ENCODE results near the gene MADCAM1. TPM values are rescaled to one million over a fixed set of nuclear protein-coding genes. Genes with fewer than 3 reads are reported as not detected.

Gene MADCAM1
- total RNA-seq, 5 donors from 2014 or later (not counting 1 experiment from before 2014, with no cell fraction given): 0.40 to 1.6 (median 1.4) TPM

- POLR2A ChIA-PET: no interaction called here
- no peak overlapping the region for H3K4me3 ChIP-seq (ENCODE audit: control insufficient read depth in 1 of 2, extremely low read depth in 1 of 2, low read length in 1 of 2)
- H3K27ac ChIP-seq (ENCODE audit: low read length): no peak overlapping the region
- H3K36me3 Mint-ChIP-seq: no peaks in the 10 kb centered on the region
- H3K27me3 ChIP-seq (replicated peaks in 1 of 2; ENCODE audit: control insufficient read depth in 2 of 2, extremely low read depth in 1 of 2, insufficient read depth in 2 of 2, low read length in 1 of 2): peaks cover 7 to 30% of the 10 kb centered on the region in 2 experiments
- 95% methylated on average over 3 of the region's 3 CpGs for WGBS (ENCODE audit: insufficient coverage)
- H3K36me3 ChIP-seq (ENCODE audit: control insufficient read depth in 2 of 2, extremely low read depth in 1 of 2, insufficient read depth in 1 of 2, low read length in 1 of 2): no peaks in the 10 kb centered on the region
- no peak for ATAC-seq (replicated peaks in 1 of 4)
- no peaks in the 10 kb centered on the region for H3K9me3 Mint-ChIP-seq
- H3K9me3 ChIP-seq: no peaks in the 10 kb centered on the region
- peaks cover 0 to 13% of the 10 kb centered on the region in 2 experiments for H3K4me1 ChIP-seq (ENCODE audit: control insufficient read depth in 1 of 2, extremely low read depth in 1 of 2, insufficient read depth in 2 of 2, low read length in 2 of 2)
- peaks cover 0 to 8% (median 0%) of the 10 kb centered on the region in 3 donors for H3K4me1 Mint-ChIP-seq
- no peak overlapping the region for H3K27ac Mint-ChIP-seq
- no peak for DNase-seq
- H3K27me3 Mint-ChIP-seq: peaks cover 0 to 16% of the 10 kb centered on the region in 2 donors
- CTCF ChIA-PET: no interaction called here
- no peak overlapping the region for H3K4me3 Mint-ChIP-seq
Measured at GRCh38 chr19:465056-465816, 31.1 kb upstream of the MADCAM1 start.

- Mint-ChIP-seq H3K9me3 (no peaks in the 10 kb centered on the region), H3K36me3 (no peaks in the 10 kb centered on the region), H3K27ac (no peak overlapping the region), H3K27me3 (peaks cover 0 to 9% of the 10 kb centered on the region in 2 donors), H3K4me3 (no peak overlapping the region), H3K4me1 (peaks cover 0 to under 1% (median 0%) of the 10 kb centered on the region in 3 donors)
- ATAC-seq (replicated peaks in 1 of 4) (no peak), DNase-seq (no peak)
- ChIA-PET POLR2A (no interaction called here), CTCF (no interaction called here)
- H3K9me3 ChIP-seq: no peaks in the 10 kb centered on the region
- peaks cover 2 to 17% of the 10 kb centered on the region in 2 experiments for H3K27me3 ChIP-seq (replicated peaks in 1 of 2; ENCODE audit: control insufficient read depth in 2 of 2, extremely low read depth in 1 of 2, insufficient read depth in 2 of 2, low read length in 1 of 2)
- H3K4me1 ChIP-seq (ENCODE audit: control insufficient read depth in 1 of 2, extremely low read depth in 1 of 2, insufficient read depth in 2 of 2, low read length in 2 of 2): no peaks in the 10 kb centered on the region
- 78% methylated on average over 11 of the region's 11 CpGs for WGBS (ENCODE audit: insufficient coverage)
- no peak overlapping the region for H3K27ac ChIP-seq (ENCODE audit: low read length)
- no peak overlapping the region for H3K4me3 ChIP-seq (ENCODE audit: control insufficient read depth in 1 of 2, extremely low read depth in 1 of 2, low read length in 1 of 2)
- no peaks in the 10 kb centered on the region for H3K36me3 ChIP-seq (ENCODE audit: control insufficient read depth in 2 of 2, extremely low read depth in 1 of 2, insufficient read depth in 1 of 2, low read length in 1 of 2)
Measured at GRCh38 chr19:467554-467953, 28.7 kb upstream of the MADCAM1 start.

- Mint-ChIP-seq H3K4me3 (no peak overlapping the region), H3K27ac (no peak overlapping the region), H3K27me3 (peaks cover 0 to 6% of the 10 kb centered on the region in 2 donors), H3K36me3 (no peaks in the 10 kb centered on the region), H3K9me3 (no peaks in the 10 kb centered on the region), H3K4me1 (no peaks in the 10 kb centered on the region)
- 96% methylated on average over 22 of the region's 27 CpGs for WGBS (ENCODE audit: insufficient coverage)
- DNase-seq (no peak), ATAC-seq (replicated peaks in 1 of 4) (no peak)
- POLR2A ChIA-PET: no interaction called here
- Histone ChIP-seq H3K4me1 (ENCODE audit: control insufficient read depth in 1 of 2, extremely low read depth in 1 of 2, insufficient read depth in 2 of 2, low read length in 2 of 2) (no peaks in the 10 kb centered on the region), H3K27ac (ENCODE audit: low read length) (no peak overlapping the region), H3K4me3 (ENCODE audit: control insufficient read depth in 1 of 2, extremely low read depth in 1 of 2, low read length in 1 of 2) (no peak overlapping the region), H3K36me3 (ENCODE audit: control insufficient read depth in 2 of 2, extremely low read depth in 1 of 2, insufficient read depth in 1 of 2, low read length in 1 of 2) (no peaks in the 10 kb centered on the region), H3K9me3 (no peaks in the 10 kb centered on the region), H3K27me3 (replicated peaks in 1 of 2; ENCODE audit: control insufficient read depth in 2 of 2, extremely low read depth in 1 of 2, insufficient read depth in 2 of 2, low read length in 1 of 2) (peaks cover 0 to 8% of the 10 kb centered on the region in 2 experiments)
- CTCF ChIA-PET: no interaction called here
Measured at GRCh38 chr19:468587-469256, 27.6 kb upstream of the MADCAM1 start.

DNA sequence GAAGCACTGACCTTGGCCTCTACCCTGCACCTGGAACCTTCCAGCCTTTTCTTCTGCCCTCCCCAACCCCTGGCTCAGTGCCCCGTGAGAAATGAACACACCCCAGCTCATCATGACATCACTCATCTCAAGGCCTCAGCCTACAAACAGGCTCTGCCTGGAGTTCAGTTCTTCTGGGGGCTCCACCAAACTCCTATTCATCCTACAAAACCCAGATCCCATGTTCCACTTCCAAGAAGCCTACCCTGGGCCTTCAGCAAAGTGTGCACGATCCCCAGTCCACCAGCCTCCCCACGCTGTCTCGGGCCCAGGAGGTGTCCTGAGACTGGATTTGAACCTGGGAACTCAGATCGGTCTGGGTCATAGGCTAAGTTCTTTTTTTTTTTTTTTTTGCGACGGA lies 26.5 kb upstream of the MADCAM1 start:
- ChIA-PET POLR2A (no interaction called here), CTCF (no interaction called here)
- no peak for ATAC-seq (replicated peaks in 1 of 4)

DNA sequence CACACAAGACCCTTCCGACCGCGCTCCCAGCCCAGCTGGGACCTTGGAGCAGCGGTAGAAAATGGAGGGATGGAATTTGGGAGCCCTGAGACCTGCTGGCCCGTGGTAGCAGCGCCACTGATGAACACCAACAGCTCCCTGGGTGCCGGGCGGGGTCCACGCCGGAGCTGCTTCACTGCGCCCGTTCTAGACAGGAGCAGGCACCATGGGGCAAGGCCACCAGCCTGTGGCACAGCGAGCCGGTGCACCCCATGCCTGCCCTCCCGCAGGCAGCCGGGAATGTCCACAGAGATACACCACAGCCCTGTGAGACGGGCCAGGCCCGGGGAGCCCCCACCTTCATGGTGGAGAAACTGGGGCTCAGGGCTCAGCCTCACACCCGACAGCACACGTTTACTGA lies 25.6 kb upstream of the MADCAM1 start:
- Mint-ChIP-seq H3K4me1 (no peaks in the 10 kb centered on the region), H3K27me3 (peaks cover 3 to 8% of the 10 kb centered on the region in 2 donors), H3K27ac (no peak overlapping the region), H3K36me3 (no peaks in the 10 kb centered on the region), H3K9me3 (no peaks in the 10 kb centered on the region), H3K4me3 (no peak overlapping the region)
- ChIA-PET POLR2A (no interaction called here), CTCF (no interaction called here)
- WGBS (ENCODE audit: insufficient coverage): 83% methylated on average over 15 of the region's 20 CpGs
- no peak overlapping the region for H3K4me3 ChIP-seq (ENCODE audit: control insufficient read depth in 1 of 2, extremely low read depth in 1 of 2, low read length in 1 of 2)
- no peaks in the 10 kb centered on the region for H3K36me3 ChIP-seq (ENCODE audit: control insufficient read depth in 2 of 2, extremely low read depth in 1 of 2, insufficient read depth in 1 of 2, low read length in 1 of 2)
- DNase-seq (no peak), ATAC-seq (replicated peaks in 1 of 4) (no peak)
- H3K9me3 ChIP-seq: no peaks in the 10 kb centered on the region
- no peak overlapping the region for H3K27ac ChIP-seq (ENCODE audit: low read length)
- no peaks in the 10 kb centered on the region for H3K4me1 ChIP-seq (ENCODE audit: control insufficient read depth in 1 of 2, extremely low read depth in 1 of 2, insufficient read depth in 2 of 2, low read length in 2 of 2)
- peaks cover 0 to 21% of the 10 kb centered on the region in 2 experiments for H3K27me3 ChIP-seq (replicated peaks in 1 of 2; ENCODE audit: control insufficient read depth in 2 of 2, extremely low read depth in 1 of 2, insufficient read depth in 2 of 2, low read length in 1 of 2)

More for the DNA sequence above, 26.5 kb upstream of the MADCAM1 start:
- WGBS (ENCODE audit: insufficient coverage): 73% methylated on average over 3 of the region's 7 CpGs
- H3K27me3 Mint-ChIP-seq: peaks cover 0 to 3% of the 10 kb centered on the region in 2 donors
- no peaks in the 10 kb centered on the region for H3K4me1 Mint-ChIP-seq
- H3K36me3 Mint-ChIP-seq: no peaks in the 10 kb centered on the region
- Histone ChIP-seq H3K4me1 (ENCODE audit: control insufficient read depth in 1 of 2, extremely low read depth in 1 of 2, insufficient read depth in 2 of 2, low read length in 2 of 2) (no peaks in the 10 kb centered on the region), H3K9me3 (no peaks in the 10 kb centered on the region), H3K4me3 (ENCODE audit: control insufficient read depth in 1 of 2, extremely low read depth in 1 of 2, low read length in 1 of 2) (no peak overlapping the region), H3K27ac (ENCODE audit: low read length) (no peak overlapping the region), H3K36me3 (ENCODE audit: control insufficient read depth in 2 of 2, extremely low read depth in 1 of 2, insufficient read depth in 1 of 2, low read length in 1 of 2) (no peaks in the 10 kb centered on the region), H3K27me3 (replicated peaks in 1 of 2; ENCODE audit: control insufficient read depth in 2 of 2, extremely low read depth in 1 of 2, insufficient read depth in 2 of 2, low read length in 1 of 2) (peaks cover 0 to 14% of the 10 kb centered on the region in 2 experiments)
- H3K27ac Mint-ChIP-seq: no peak overlapping the region
- H3K9me3 Mint-ChIP-seq: no peaks in the 10 kb centered on the region
- H3K4me3 Mint-ChIP-seq: no peak overlapping the region
- DNase-seq: no peak

- CTCF ChIA-PET: interaction anchor here in 1 of 2 donors (0.6 kb wide), 1 partner anchor 120 kb away, joined by 3 read pairs; no protein-coding TSS in a partner anchor
Measured at GRCh38 chr19:472005-472858, 24.1 kb upstream of the MADCAM1 start.

More at GRCh38 chr19:472005-472858, 24.1 kb upstream of the MADCAM1 start:
- Mint-ChIP-seq H3K36me3 (no peaks in the 10 kb centered on the region), H3K4me3 (no peak overlapping the region), H3K4me1 (no peaks in the 10 kb centered on the region), H3K27ac (no peak overlapping the region), H3K9me3 (no peaks in the 10 kb centered on the region), H3K27me3 (peaks cover 3 to 8% of the 10 kb centered on the region in 2 donors)
- no peaks in the 10 kb centered on the region for H3K36me3 ChIP-seq (ENCODE audit: control insufficient read depth in 2 of 2, extremely low read depth in 1 of 2, insufficient read depth in 1 of 2, low read length in 1 of 2)
- no peak overlapping the region for H3K27ac ChIP-seq (ENCODE audit: low read length)
- POLR2A ChIA-PET: no interaction called here
- H3K4me3 ChIP-seq (ENCODE audit: control insufficient read depth in 1 of 2, extremely low read depth in 1 of 2, low read length in 1 of 2): no peak overlapping the region
- 87% methylated on average over 15 of the region's 23 CpGs for WGBS (ENCODE audit: insufficient coverage)
- no peaks in the 10 kb centered on the region for H3K4me1 ChIP-seq (ENCODE audit: control insufficient read depth in 1 of 2, extremely low read depth in 1 of 2, insufficient read depth in 2 of 2, low read length in 2 of 2)
- no peak for ATAC-seq (replicated peaks in 1 of 4)
- DNase-seq: no peak
- H3K27me3 ChIP-seq (replicated peaks in 1 of 2; ENCODE audit: control insufficient read depth in 2 of 2, extremely low read depth in 1 of 2, insufficient read depth in 2 of 2, low read length in 1 of 2): peaks cover 0 to 21% of the 10 kb centered on the region in 2 experiments
- H3K9me3 ChIP-seq: no peaks in the 10 kb centered on the region

Measured in T-cell (primary cell).